ENCODE results near the gene TGM1.

Gene TGM1

DNA sequence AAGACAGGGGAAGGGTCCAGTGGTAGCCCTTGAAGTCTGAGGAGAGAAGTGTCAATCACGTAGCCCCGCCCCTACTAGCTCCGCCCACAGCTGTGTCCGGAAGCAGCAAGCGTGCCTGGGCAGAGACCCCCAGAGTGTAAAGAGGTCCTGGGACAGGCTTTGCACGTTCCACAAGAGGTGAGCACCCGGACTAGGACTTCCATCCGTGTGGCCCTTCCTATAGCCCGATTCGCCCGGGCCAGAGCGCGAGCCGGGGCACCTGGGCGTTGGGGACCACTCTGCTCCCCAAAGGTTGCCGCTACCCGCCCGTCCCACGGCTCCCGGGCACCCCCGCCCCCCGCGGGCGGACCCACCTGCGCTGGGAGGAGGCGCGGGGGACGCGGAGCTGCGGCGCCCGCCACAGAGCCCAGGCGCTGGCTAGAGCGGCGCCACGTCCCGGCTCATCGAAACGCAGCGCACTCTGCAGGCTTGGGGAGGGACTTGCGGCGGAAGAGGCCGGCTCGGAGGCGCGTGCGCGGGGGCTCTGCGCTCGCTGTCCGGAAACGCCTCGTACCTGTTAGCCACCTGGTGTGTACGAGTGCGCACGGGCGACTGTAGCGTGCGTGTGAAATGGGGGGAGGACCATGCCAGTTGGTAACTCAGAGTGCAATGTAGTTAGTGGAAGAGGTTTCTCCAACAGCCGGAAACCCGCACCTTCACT is 8.3 kb upstream of the TGM1 start, which contains the start of gene RABGGTA:
TSS of gene RABGGTA (minus strand) at position 464 of the 700 bp plus-strand sequence. CDS start 482 bp downstream, outside the sequence.
- DNase-seq (ENCODE audit: low read depth in 3 of 3), result peak; percentile 78 to 83 (median 78)

DNA sequence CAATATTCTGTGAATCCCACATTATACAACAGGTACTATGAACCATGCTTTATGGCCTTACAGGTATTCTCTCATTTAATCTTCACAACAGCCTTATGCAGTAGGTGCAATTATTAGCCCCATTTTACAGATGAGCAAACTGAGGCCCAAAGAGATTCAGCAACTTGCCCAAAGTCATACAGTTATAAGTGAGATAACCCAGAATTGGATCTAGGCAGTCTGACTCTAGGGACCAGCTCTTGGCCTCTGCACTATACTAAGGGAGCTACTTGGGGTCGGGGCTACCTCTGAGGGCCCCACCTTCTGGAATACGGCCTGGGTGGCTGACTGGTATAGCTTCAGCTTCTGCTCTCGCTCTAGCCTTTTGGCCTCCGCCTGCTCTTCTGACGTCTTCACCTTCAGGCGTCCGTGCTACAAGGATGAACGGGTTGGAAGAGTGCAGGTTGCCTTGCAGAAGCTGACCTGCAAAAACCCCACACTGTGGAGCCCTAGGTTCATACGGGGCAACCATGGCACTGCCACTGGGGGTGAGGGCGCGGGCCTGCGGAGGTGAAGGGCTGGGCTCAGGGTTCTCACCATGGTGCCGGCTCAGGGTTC is 7.7 kb upstream of the TGM1 start:
- no peak for DNase-seq (ENCODE audit: low read depth in 3 of 3)

DNA sequence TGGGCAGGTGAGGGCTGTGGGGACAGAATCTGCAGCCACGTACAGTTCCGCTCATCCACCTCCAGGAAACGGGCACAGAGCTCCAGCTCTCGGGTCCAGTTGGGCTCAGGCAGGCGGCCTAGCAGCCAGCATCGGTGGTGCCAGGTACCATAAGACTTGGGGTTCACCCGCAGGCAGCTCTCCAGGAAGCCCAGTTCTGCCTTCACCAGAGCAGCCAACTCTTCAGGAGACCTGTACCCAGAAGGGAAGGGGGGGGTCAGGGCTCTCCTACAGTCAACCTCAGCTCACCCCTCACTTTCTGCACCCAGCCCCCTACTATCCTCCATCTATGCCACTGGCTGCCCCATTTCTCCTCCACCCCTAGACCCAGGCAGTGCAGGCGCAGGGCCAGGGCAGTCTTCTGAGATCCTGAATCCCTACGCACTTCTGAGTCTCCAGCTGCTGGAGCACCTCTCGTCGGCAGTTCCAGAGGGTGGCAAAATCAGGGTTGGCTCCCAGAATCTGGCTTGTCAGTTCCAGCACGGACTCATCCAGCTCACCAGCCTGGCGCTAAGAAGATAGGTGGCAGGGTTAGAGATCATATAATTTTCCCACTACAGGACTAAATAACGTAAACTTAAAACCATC is 7.0 kb upstream of the TGM1 start:
- DNase-seq (ENCODE audit: low read depth in 3 of 3), result no peak

GRCh38 chr14:24269368-24269767 is 6.4 kb upstream of the TGM1 start:
- no peak for DNase-seq (ENCODE audit: low read depth in 3 of 3)

GRCh38 chr14:24268225-24268624 is 5.2 kb upstream of the TGM1 start:
- no peak for DNase-seq (ENCODE audit: low read depth in 3 of 3)

- DNase-seq (ENCODE audit: low read depth in 3 of 3), result no peak
These were observed 4.5 kb upstream of the TGM1 start for GRCh38 chr14:24267516-24267915.

- no peak for DNase-seq (ENCODE audit: low read depth in 3 of 3)
These were observed 3.6 kb upstream of the TGM1 start for GRCh38 chr14:24266344-24267244.

DNA sequence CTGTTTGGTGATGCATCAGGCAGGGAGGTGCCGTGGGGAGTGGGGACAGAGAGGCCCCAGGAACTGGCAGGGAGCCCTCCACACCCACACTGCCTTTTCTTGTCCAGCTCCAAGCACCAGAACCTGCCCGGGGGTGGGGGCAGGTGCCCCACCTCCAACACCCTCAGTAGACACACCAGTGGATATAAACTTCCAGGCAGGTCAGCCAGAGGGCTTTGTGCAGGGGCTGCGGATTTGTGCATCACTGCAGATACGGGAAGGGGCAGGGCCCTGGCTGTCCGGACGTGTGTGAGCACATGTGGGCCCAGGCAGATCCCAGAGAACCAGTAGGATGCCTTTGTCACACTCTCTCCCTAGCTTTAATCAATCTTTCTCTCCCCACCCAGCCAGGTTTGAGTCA is 1.3 kb upstream of the TGM1 start:
- no peak for DNase-seq (ENCODE audit: low read depth in 3 of 3)

- DNase-seq (ENCODE audit: low read depth in 3 of 3), result no peak
These were observed 871 bp upstream of the TGM1 start for GRCh38 chr14:24263848-24264247.

GRCh38 chr14:24261969-24262327 is 1.0 kb downstream of the TGM1 start:
- no peak for DNase-seq (ENCODE audit: low read depth in 3 of 3)

DNA sequence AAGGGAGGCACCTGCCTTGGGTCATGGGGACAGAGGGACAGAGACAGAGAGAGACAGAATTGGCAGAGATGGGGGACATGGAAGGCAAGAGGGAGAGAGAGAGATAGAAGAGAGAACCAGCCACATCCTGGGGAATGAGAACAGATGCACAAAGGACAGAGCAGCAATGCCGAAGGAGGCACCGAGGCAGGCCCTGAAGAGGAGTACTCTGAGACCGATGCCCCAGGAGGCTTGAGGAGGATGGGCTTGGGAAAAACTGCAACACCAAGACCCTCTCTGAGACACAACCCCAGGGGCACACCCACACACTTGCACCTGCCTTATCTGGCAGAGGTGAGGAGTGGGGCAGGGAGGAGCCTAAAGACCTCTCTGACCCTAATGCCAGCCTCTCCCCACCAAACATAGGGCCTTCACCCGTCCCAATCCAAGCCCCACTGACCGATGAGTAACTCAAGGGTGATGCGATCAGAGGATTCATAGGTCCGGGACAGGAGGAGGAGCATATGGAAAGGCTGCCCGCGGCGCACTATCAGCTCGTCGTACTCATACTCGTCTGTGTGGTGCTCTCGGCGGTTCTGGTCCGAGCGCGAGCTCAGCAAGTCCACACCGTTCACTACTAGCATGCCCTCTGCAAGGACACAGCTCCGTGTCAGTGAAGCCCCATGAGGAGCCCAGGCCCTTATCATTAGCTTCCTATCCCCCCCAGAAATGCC is 1.6 kb downstream of the TGM1 start:
- no peak for DNase-seq (ENCODE audit: low read depth in 3 of 3)

GRCh38 chr14:24260780-24261157 is 2.2 kb downstream of the TGM1 start:
- DNase-seq (ENCODE audit: low read depth in 3 of 3), result no peak

DNA sequence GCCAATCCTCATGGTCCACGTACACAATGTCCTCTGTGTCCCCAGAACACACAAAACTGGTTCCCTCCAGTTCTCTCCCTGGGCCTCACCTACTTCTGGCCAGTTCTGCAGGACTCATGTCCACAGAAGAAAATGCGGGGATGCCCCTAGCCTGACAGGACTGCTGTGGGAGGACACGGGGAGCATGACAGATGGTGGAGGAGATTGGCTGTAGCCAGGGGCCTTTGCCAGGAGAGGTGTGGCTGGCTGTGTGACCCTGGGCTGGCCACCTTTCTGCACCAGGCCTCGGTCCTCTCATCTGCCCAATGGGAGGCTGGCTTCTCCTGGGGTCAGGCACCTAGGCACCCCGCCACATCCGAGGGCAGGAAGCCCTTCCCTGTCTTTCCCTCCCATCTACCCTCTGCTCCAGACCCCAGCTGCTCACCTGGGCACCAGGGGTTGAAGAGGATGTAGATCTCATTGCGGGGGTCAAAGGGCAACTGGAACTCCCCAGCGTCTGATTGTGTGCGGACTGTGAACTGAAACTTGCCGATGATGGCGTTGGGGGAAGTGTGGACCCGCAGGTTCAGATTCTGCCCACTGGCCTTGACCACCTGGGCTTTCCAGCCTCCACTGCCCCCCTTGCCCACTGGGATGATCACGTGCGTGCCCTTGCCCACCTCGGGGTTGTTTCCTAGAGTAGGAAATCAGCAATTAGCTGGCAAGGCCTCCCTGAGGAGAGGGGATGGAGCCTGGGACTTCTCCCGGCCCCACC is 2.8 kb downstream of the TGM1 start:
- DNase-seq (ENCODE audit: low read depth in 3 of 3), result no peak

- no peak for DNase-seq (ENCODE audit: low read depth in 3 of 3)
These were observed 3.5 kb downstream of the TGM1 start for GRCh38 chr14:24259282-24260025.

DNA sequence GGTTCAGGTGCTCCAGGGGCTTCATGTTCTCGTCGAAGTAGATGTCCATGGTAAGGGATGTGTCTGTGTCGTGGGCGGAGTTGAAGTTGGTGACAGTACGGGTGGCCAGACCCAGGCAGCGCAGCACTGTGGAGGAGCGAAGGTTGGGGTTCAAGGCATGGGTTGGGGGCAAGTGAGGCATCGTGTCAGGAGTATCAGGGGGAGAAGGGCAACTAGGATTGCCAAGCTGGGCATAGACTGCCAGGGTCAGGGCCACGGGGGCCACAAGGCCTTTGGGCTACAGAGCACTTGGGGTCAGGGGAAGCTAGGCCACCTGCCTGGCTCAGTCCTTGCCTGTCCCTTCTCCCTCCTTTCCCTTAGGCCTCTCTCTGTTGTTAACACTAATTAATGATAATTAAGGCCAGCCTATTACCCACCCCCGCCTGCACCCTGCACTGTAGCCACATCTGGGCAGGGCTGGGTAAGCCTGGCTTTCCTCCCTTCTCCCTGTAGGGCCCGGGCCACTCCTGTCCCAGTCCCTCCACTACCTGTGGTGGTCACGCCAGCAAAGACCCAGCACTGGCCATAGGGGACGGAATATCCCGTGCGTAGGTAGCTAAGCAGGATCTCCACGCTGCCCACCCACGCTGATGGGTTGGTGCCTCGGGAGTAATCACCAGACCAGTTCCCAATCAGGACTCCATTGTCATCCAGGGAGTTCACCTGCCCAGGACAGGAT is 4.3 kb downstream of the TGM1 start:
- no peak for DNase-seq (ENCODE audit: low read depth in 3 of 3)

GRCh38 chr14:24258119-24258518 is 4.9 kb downstream of the TGM1 start:
- DNase-seq (ENCODE audit: low read depth in 3 of 3), result no peak

GRCh38 chr14:24256960-24257359 is 6.0 kb downstream of the TGM1 start:
- DNase-seq (ENCODE audit: low read depth in 3 of 3), result no peak

- no peak for DNase-seq (ENCODE audit: low read depth in 3 of 3)
These were observed 6.9 kb downstream of the TGM1 start for GRCh38 chr14:24255931-24256711.

DNA sequence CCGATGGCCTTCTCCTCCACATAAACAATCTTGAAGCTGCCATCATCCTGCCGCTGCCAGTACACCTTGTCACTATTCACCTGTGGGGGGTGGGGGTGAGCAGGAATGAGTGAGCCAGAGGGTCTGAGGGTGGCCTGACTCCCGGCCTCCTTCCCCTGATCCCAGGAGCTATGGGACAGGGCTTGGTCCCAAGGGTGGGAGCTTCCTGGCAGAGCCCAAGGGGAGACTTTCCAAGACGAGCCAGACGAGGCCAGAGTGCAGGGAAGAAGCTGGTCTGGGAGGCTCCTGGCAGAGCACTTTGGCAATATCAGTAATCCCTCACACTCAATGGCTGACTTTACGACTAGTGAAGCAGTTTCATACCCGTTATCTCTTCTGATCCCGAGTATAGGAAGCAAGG is 7.5 kb downstream of the TGM1 start:
- DNase-seq (ENCODE audit: low read depth in 3 of 3), result no peak

Data from stimulated activated CD4-positive, alpha-beta T cell treated with anti-CD3 and anti-CD28 coated beads, TNF-alpha, amount 100 ng/mL, for 24 hours (primary cell).